Measurements from ENCODE around the gene FBXO27. TPM values are rescaled to one million over a fixed set of nuclear protein-coding genes. Genes with fewer than 3 reads are reported as not detected.
"Not testable (repeated sequence)": the region's sequence is repeated elsewhere in the genome, so short reads cannot be mapped to it uniquely, and the experiment has no call there.

The FBXO27 gene, protein sequence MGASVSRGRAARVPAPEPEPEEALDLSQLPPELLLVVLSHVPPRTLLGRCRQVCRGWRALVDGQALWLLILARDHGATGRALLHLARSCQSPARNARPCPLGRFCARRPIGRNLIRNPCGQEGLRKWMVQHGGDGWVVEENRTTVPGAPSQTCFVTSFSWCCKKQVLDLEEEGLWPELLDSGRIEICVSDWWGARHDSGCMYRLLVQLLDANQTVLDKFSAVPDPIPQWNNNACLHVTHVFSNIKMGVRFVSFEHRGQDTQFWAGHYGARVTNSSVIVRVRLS
- polyA plus RNA-seq = 10 to 100 TPM; 10.4 to 20.1 TPM

DNA sequence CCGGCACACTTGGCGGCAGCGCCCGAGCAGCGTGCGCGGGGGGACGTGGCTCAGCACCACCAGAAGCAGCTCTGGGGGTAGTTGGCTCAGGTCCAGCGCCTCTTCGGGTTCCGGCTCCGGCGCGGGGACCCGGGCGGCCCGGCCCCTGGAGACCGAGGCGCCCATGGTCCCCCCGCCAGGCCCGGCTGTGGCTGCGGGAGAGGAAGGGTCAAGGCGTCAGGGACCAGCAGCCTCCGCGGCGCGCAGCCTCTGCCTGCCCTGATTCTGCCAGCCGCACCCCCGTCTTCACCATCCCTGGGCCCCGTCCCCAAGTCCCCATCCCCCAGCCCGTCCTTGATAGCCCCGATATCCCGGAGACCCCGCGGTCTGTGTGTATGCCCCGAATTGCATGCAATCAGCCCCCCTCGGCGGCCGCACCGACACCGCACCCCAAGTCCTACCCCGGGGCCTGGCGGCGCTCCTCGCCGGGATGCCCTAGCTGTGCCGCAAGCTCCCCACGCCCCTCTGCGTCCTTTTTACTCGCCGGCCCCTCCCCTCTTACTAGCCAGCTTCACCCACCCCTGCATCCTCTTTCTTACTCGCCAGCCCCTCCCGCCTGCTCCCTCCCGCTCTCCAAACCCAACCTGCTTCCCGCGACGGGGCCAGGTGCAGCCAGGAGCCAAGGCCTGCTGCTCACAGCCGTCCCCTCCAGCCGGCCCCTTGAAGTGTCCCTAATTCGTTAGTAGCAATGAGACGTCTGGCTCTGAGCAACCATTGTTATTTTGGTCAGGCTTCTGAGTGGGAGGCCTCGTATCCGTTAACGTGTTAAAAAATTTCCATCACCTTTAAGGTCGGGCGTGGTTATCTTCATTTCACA lies at the start of gene FBXO27:
FBXO27 (minus strand) TSS at position 487 of the 856 bp plus-strand sequence; CDS start at position 165, 322 bp downstream.
- Histone ChIP-seq H3K27me3 (ENCODE audit: control insufficient read depth in 1 of 2, insufficient read depth in 2 of 2, low read length in 2 of 2) (no peaks in the 10 kb centered on the region), H3K9me3 (ENCODE audit: control insufficient read depth in 2 of 2, insufficient read depth in 1 of 2, low read depth in 1 of 2, low read length in 1 of 2) (peaks cover 0 to 2% of the 10 kb centered on the region in 2 donors), H3K27ac (ENCODE audit: low read depth in 2 of 2, low read length in 1 of 2) (peak within 1 kb of the TSS; percentile 96 to 97), H3K36me3 (ENCODE audit: control insufficient read depth in 2 of 2, insufficient read depth in 2 of 2, low read length in 1 of 2) (no peaks in the 10 kb centered on the region), H3K4me3 (ENCODE audit: low read depth in 1 of 2, low read length in 2 of 2) (peak within 1 kb of the TSS; percentile 66 to 80), H3K4me1 (ENCODE audit: control insufficient read depth in 2 of 2, insufficient read depth in 2 of 2, low read length in 1 of 2) (peaks cover 0 to 4% of the 10 kb centered on the region in 2 donors)
- WGBS, 2 donors = 5 to 9% methylated on average over 45 to 66 of the region's 66 CpGs

DNA sequence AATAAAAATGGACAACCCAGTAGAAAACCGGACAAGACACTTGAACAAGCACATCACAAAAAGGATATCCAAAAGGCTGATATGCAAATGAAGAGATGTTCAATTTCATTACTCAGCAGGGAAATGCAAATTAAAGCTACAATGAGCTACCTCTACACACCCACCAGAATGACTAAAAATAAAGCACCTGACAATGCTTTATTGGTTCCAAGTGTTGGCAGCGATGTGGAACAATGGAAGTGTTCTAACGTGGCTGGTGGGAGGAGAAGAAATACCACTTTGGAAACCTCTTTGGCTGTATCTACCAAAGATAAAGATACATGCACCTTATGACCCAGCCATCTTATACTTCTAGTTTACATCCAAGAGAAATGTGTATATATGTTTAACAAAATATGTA lies 48.1 kb upstream of the FBXO27 start:
- Histone ChIP-seq H3K36me3 (ENCODE audit: control insufficient read depth in 2 of 2, insufficient read depth in 2 of 2, low read length in 1 of 2) (no peaks in the 10 kb centered on the region), H3K4me3 (ENCODE audit: low read depth in 1 of 2, low read length in 2 of 2) (no peak overlapping the region), H3K9me3 (ENCODE audit: control insufficient read depth in 2 of 2, insufficient read depth in 1 of 2, low read depth in 1 of 2, low read length in 1 of 2) (no peaks in the 10 kb centered on the region), H3K27ac (ENCODE audit: low read depth in 2 of 2, low read length in 1 of 2) (no peak overlapping the region), H3K4me1 (ENCODE audit: control insufficient read depth in 2 of 2, insufficient read depth in 2 of 2, low read length in 1 of 2) (peaks cover 0 to 8% of the 10 kb centered on the region in 2 donors), H3K27me3 (ENCODE audit: control insufficient read depth in 1 of 2, insufficient read depth in 2 of 2, low read length in 2 of 2) (no peaks in the 10 kb centered on the region)
- 42 to 56% methylated on average over 3 of the region's 3 CpGs for WGBS, 2 donors

DNA sequence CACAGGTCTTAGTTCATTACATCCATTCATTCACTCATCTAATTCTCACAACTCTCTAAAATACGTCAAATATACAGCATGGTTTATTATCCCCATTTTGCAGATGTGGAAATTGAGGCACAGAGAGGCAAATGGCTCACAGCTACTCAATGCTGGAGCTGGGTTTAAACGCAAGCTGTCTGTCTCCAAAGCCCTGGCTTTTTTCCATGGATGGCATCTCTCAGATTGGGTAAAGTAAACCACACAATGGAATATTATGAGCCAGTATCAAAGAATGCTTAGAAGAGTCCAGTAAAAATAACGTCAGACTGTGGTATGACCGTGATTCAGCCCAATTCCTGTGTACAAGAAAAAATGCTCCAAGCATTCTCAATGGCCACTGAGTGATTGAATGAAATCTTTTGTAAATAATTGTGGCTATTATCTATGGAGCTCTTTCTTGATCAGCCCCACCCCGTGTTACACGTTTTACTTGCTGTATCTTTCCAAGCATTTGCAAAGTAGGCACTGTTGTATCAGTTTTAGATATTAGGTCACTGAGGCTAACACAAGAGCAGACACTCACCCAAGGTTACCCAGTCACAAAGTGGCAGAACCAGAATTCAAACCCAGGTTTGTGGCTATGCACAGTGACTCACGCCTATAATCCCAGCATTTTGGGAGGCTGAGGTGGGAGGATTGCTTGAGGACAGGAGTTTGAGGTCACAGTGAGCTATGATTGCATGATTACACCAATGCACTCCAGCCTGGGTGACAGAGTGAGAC lies 46.3 kb upstream of the FBXO27 start:
- no peak overlapping the region for H3K27ac ChIP-seq (ENCODE audit: low read depth in 2 of 2, low read length in 1 of 2)
- WGBS, 2 donors = 50 to 51% methylated on average over 7 of the region's 7 CpGs
- H3K27me3 ChIP-seq (ENCODE audit: control insufficient read depth in 1 of 2, insufficient read depth in 2 of 2, low read length in 2 of 2) = no peaks in the 10 kb centered on the region
- no peaks in the 10 kb centered on the region for H3K9me3 ChIP-seq (ENCODE audit: control insufficient read depth in 2 of 2, insufficient read depth in 1 of 2, low read depth in 1 of 2, low read length in 1 of 2)
- H3K36me3 ChIP-seq (ENCODE audit: control insufficient read depth in 2 of 2, insufficient read depth in 2 of 2, low read length in 1 of 2) = no peaks in the 10 kb centered on the region
- no peaks in the 10 kb centered on the region for H3K4me1 ChIP-seq (ENCODE audit: control insufficient read depth in 2 of 2, insufficient read depth in 2 of 2, low read length in 1 of 2)
- no peak overlapping the region for H3K4me3 ChIP-seq (ENCODE audit: low read depth in 1 of 2, low read length in 2 of 2)

DNA sequence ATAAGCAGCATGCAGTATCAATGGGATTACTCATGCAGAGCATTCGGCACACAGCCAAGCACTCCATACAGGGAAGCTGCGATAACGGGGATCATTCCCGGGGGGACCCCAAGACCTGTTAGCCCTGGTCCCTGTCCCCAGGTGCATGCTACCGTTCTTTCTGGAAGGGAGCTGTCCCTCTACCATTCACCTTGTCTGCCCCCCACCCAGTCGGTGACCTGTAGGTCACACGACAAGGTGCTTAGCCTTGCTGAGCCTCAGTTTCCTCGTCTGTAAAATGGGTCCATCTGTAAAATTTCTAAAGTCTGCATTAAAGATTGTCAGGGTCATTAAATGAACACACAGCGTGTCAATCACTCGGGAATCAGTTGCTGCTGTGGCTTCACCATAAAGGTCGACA lies 45.0 kb upstream of the FBXO27 start:
- no peak overlapping the region for H3K4me3 ChIP-seq (ENCODE audit: low read depth in 1 of 2, low read length in 2 of 2)
- WGBS, 2 donors = 80 to 90% methylated on average over 11 of the region's 11 CpGs
- H3K27ac ChIP-seq (ENCODE audit: low read depth in 2 of 2, low read length in 1 of 2) = no peak overlapping the region
- H3K4me1 ChIP-seq (ENCODE audit: control insufficient read depth in 2 of 2, insufficient read depth in 2 of 2, low read length in 1 of 2) = no peaks in the 10 kb centered on the region
- no peaks in the 10 kb centered on the region for H3K27me3 ChIP-seq (ENCODE audit: control insufficient read depth in 1 of 2, insufficient read depth in 2 of 2, low read length in 2 of 2)
- H3K36me3 ChIP-seq (ENCODE audit: control insufficient read depth in 2 of 2, insufficient read depth in 2 of 2, low read length in 1 of 2) = no peaks in the 10 kb centered on the region
- no peaks in the 10 kb centered on the region for H3K9me3 ChIP-seq (ENCODE audit: control insufficient read depth in 2 of 2, insufficient read depth in 1 of 2, low read depth in 1 of 2, low read length in 1 of 2)

DNA sequence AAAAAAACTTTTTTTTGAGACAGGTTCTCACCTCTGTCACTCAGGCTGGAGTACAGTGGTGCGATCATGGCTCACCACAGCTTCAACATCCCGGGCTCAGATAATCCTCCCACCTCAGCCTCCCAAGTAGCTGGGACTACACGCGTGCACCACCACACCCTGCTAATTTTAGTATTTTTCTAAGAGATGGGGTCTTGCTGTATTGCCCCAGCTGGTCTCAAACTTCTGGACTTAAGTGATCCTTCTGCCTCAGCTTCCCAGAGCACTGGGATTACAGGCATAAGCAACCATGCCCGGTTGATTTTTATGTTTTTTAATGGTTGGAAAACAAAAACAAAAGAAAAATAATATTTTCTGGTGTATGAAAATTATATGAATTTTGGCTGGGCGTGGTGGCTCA lies 42.6 kb upstream of the FBXO27 start:
- no peaks in the 10 kb centered on the region for H3K4me1 ChIP-seq (ENCODE audit: control insufficient read depth in 2 of 2, insufficient read depth in 2 of 2, low read length in 1 of 2)
- no peak overlapping the region for H3K4me3 ChIP-seq (ENCODE audit: low read depth in 1 of 2, low read length in 2 of 2)
- no peak overlapping the region for H3K27ac ChIP-seq (ENCODE audit: low read depth in 2 of 2, low read length in 1 of 2)
- no peaks in the 10 kb centered on the region for H3K27me3 ChIP-seq (ENCODE audit: control insufficient read depth in 1 of 2, insufficient read depth in 2 of 2, low read length in 2 of 2)
- H3K36me3 ChIP-seq (ENCODE audit: control insufficient read depth in 2 of 2, insufficient read depth in 2 of 2, low read length in 1 of 2) = no peaks in the 10 kb centered on the region
- no peaks in the 10 kb centered on the region for H3K9me3 ChIP-seq (ENCODE audit: control insufficient read depth in 2 of 2, insufficient read depth in 1 of 2, low read depth in 1 of 2, low read length in 1 of 2)
- 91% methylated on average over 6 of the region's 6 CpGs for WGBS, 2 donors

DNA sequence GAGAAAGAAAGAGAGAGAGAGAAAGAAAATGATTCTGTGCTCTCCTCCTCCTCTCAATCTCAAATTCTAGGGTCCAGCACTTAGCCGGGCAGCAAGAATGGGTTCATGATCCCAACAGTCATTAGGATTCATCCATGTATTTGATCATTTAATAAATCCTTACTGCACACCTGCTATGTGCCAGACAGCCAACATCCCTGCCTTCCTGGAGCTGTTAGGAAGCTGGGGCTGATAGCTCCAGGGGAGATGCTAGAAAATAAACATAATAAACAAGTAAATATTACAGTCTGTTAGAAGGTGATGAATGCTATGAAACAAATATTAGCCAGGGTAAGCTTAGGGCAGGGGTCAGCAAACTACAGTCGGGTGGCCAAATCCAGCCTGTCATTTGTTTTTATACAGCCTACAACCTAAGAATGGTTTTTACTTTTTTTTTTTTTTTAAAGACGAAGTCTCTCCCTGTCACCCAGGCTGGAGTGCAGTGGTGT lies 41.9 kb upstream of the FBXO27 start:
- no peaks in the 10 kb centered on the region for H3K36me3 ChIP-seq (ENCODE audit: control insufficient read depth in 2 of 2, insufficient read depth in 2 of 2, low read length in 1 of 2)
- H3K27me3 ChIP-seq (ENCODE audit: control insufficient read depth in 1 of 2, insufficient read depth in 2 of 2, low read length in 2 of 2) = no peaks in the 10 kb centered on the region
- H3K27ac ChIP-seq (ENCODE audit: low read depth in 2 of 2, low read length in 1 of 2) = no peak overlapping the region
- no peak overlapping the region for H3K4me3 ChIP-seq (ENCODE audit: low read depth in 1 of 2, low read length in 2 of 2)
- no peaks in the 10 kb centered on the region for H3K9me3 ChIP-seq (ENCODE audit: control insufficient read depth in 2 of 2, insufficient read depth in 1 of 2, low read depth in 1 of 2, low read length in 1 of 2)
- H3K4me1 ChIP-seq (ENCODE audit: control insufficient read depth in 2 of 2, insufficient read depth in 2 of 2, low read length in 1 of 2) = no peaks in the 10 kb centered on the region
- 47 to 60% methylated on average over 3 of the region's 3 CpGs for WGBS, 2 donors

DNA sequence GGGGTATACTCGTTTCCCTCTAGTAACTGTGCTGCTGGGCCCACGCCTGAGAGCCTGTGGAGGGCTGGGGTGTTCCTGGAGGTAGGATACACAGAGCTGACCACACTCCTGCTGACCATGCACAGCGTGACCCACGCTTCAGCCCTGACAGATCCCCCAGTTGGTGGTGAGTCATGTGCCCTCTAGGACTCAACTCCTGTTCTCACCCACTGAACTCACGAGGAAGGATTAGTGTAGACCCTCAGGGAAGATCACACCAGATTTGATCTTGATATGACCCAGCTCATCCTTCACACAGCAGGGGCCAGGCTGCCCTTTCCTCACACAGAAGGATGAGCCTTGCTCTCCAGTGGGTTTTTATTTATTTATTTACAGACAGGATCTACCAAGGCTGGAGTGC lies 38.5 kb upstream of the FBXO27 start:
- Histone ChIP-seq H3K9me3 (ENCODE audit: control insufficient read depth in 2 of 2, insufficient read depth in 1 of 2, low read depth in 1 of 2, low read length in 1 of 2) (no peaks in the 10 kb centered on the region), H3K36me3 (ENCODE audit: control insufficient read depth in 2 of 2, insufficient read depth in 2 of 2, low read length in 1 of 2) (no peaks in the 10 kb centered on the region), H3K27ac (ENCODE audit: low read depth in 2 of 2, low read length in 1 of 2) (no peak overlapping the region), H3K27me3 (ENCODE audit: control insufficient read depth in 1 of 2, insufficient read depth in 2 of 2, low read length in 2 of 2) (no peaks in the 10 kb centered on the region), H3K4me1 (ENCODE audit: control insufficient read depth in 2 of 2, insufficient read depth in 2 of 2, low read length in 1 of 2) (no peaks in the 10 kb centered on the region), H3K4me3 (ENCODE audit: low read depth in 1 of 2, low read length in 2 of 2) (no peak overlapping the region)
- WGBS, 2 donors = 65 to 74% methylated on average over 5 of the region's 5 CpGs

DNA sequence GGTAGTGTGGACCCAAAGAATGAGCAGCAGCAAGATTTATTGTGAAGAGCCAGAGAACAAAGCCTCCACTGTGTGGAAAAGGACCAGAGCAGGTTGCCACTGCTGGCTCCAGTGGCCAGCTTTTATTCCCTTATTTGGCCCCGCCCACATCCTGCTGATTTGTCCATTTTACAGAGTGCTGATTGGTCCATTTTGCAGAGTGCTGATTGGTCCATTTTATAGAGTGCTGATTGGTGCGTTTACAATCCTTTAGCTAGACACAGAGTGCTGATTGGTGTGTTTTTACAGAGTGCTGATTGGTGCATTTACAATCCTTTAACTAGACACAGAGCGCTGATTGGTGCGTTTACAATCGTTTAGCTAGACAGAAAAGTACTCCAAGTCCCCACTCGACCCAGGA lies 35.9 kb upstream of the FBXO27 start:
- H3K4me1 ChIP-seq (ENCODE audit: control insufficient read depth in 2 of 2, insufficient read depth in 2 of 2, low read length in 1 of 2); H3K27me3 ChIP-seq (ENCODE audit: control insufficient read depth in 1 of 2, insufficient read depth in 2 of 2, low read length in 2 of 2); H3K4me3 ChIP-seq (ENCODE audit: low read depth in 1 of 2, low read length in 2 of 2); H3K36me3 ChIP-seq (ENCODE audit: control insufficient read depth in 2 of 2, insufficient read depth in 2 of 2, low read length in 1 of 2); H3K9me3 ChIP-seq (ENCODE audit: control insufficient read depth in 2 of 2, insufficient read depth in 1 of 2, low read depth in 1 of 2, low read length in 1 of 2); H3K27ac ChIP-seq (ENCODE audit: low read depth in 2 of 2, low read length in 1 of 2): not testable (repeated sequence)
- WGBS, 2 donors = 85 to 86% methylated on average over 6 of the region's 6 CpGs

DNA sequence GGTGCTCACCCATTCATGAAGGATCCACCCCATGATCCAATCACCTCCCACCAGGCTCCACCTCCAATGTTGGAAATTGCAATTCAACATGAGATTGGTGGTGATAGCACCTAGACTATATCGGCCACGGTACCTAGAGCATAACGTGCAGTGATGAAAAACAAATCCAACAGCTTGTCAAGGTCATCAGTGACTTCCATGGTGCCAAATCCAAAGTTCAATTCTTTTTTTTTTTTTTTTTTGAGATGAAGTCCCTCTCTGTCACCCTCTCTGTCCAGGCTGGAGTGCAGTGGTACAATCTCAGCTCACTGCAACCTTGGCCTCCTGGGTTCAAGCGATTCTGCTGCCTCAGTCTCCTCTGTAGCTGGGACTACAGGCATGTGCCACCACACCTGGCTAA lies 34.8 kb upstream of the FBXO27 start:
- H3K36me3 ChIP-seq (ENCODE audit: control insufficient read depth in 2 of 2, insufficient read depth in 2 of 2, low read length in 1 of 2) = no peaks in the 10 kb centered on the region
- no peak overlapping the region for H3K27ac ChIP-seq (ENCODE audit: low read depth in 2 of 2, low read length in 1 of 2)
- H3K4me3 ChIP-seq (ENCODE audit: low read depth in 1 of 2, low read length in 2 of 2) = no peak overlapping the region
- H3K9me3 ChIP-seq (ENCODE audit: control insufficient read depth in 2 of 2, insufficient read depth in 1 of 2, low read depth in 1 of 2, low read length in 1 of 2) = no peaks in the 10 kb centered on the region
- no peaks in the 10 kb centered on the region for H3K4me1 ChIP-seq (ENCODE audit: control insufficient read depth in 2 of 2, insufficient read depth in 2 of 2, low read length in 1 of 2)
- 87 to 91% methylated on average over 4 of the region's 4 CpGs for WGBS, 2 donors
- no peaks in the 10 kb centered on the region for H3K27me3 ChIP-seq (ENCODE audit: control insufficient read depth in 1 of 2, insufficient read depth in 2 of 2, low read length in 2 of 2)
